Panc1 (cell line): ENCODE measurements around the gene VIPR2. TPM values are rescaled to one million over a fixed set of nuclear protein-coding genes. Genes with fewer than 3 reads are reported as not detected.

Experiments
- ATAC-seq: fragments of 200-7000 bp; cut with Tn5 transposase; 2 replicates; pipeline ENCODE4 v1.9.1; 2020; ENCODE audit warnings: mild to moderate bottlenecking, moderate library complexity
- BruUV-seq: library from RNA; stranded (reverse); fragments of 400-500 nt; replicated peaks from 2 replicates; lab custom pipeline; 2021; lab: Mats Ljungman, UMichigan
- CTCF ChIA-PET: fragments of 300-600 bp; sonication (Branson Sonifier 250); formaldehyde crosslinking; loops from one replicate; lab custom pipeline; 2022; ENCODE audit warnings: antibody characterized with exemption; lab: Charles Lee
- POLR2A ChIA-PET: fragments of 300-600 bp; sonication (Branson Sonifier 250); formaldehyde crosslinking; loops from one replicate; lab custom pipeline; 2022; ENCODE audit warnings: antibody characterized with exemption; lab: Charles Lee
- DNase-seq: peaks from one replicate; pipeline ENCODE4 v3.0.0-alpha.2; 2010; ENCODE audit warnings: low read depth, low spot score
- H3K27ac ChIP-seq: 2 replicates; pipeline ENCODE4 v1.5.1; 2011; ENCODE audit warnings: mild to moderate bottlenecking, low read length, inconsistent platforms
- H3K27me3 ChIP-seq: fragments of 200-500 bp; sonication (Bioruptor generic); 2 replicates; pipeline ENCODE4 v1.6.0; 2014; ENCODE audit warnings: low read length, inconsistent platforms; ENCODE audit not compliant: control insufficient read depth, insufficient read depth
- H3K36me3 ChIP-seq: fragments of 200-500 bp; sonication (Bioruptor generic); 2 replicates; pipeline ENCODE4 v1.5.1; 2014; ENCODE audit warnings: inconsistent platforms, mild to moderate bottlenecking, low read length, moderate library complexity; ENCODE audit not compliant: control insufficient read depth, insufficient read depth
- H3K4me1 ChIP-seq: 2 replicates; pipeline ENCODE4 v1.5.1; 2011; ENCODE audit warnings: inconsistent platforms, mild to moderate bottlenecking, low read length, moderate library complexity; ENCODE audit not compliant: control insufficient read depth, insufficient read depth
- H3K4me3 ChIP-seq, 2 experiments: 2 replicates each; pipeline ENCODE4 v1.5.1; 2011 to 2012; ENCODE audit warnings: low read depth in 2 of 2, low read length in 2 of 2, mild to moderate bottlenecking in 2 of 2, inconsistent platforms in 1 of 2, moderate library complexity in 1 of 2
- H3K9me3 ChIP-seq: fragments of 200-500 bp; sonication (Bioruptor generic); 2 replicates; pipeline ENCODE4 v1.5.1; 2014; ENCODE audit warnings: low read depth, mild to moderate bottlenecking, inconsistent platforms, low read length, moderate library complexity; ENCODE audit not compliant: control insufficient read depth, insufficient read depth
- CTCF ChIP-seq: fragments of 450-650 bp; IDR thresholded peaks from 2 replicates; pipeline ENCODE4 v1.5.1; 2017; ENCODE audit warnings: mild to moderate bottlenecking
- POLR2AphosphoS5 ChIP-seq: IDR thresholded peaks from 2 replicates; pipeline ENCODE4 v1.6.1; 2012; ENCODE audit warnings: mild to moderate bottlenecking, low read depth, low read length, moderate library complexity
- REST ChIP-seq, 2 experiments: IDR thresholded peaks; 2 replicates each; pipeline ENCODE4 v1.6.1; 2011 to 2012; ENCODE audit warnings: low read depth in 2 of 2, control low read depth in 1 of 2, low read length in 1 of 2, mild to moderate bottlenecking in 1 of 2, moderate library complexity in 1 of 2; ENCODE audit not compliant: insufficient read depth in 1 of 2
- SIN3A ChIP-seq: IDR thresholded peaks from 2 replicates; pipeline ENCODE4 v1.6.1; 2012; ENCODE audit warnings: low read depth, mild to moderate bottlenecking, low read length, moderate library complexity, borderline replicate concordance; ENCODE audit not compliant: insufficient read depth
- TCF7L2 ChIP-seq: IDR thresholded peaks from 2 replicates; pipeline ENCODE4 v1.6.1; 2011; ENCODE audit warnings: mild to moderate bottlenecking, low read depth, low read length, inconsistent platforms
- in situ Hi-C: cut with HindIII; loops from 2 replicates; pipeline ENCODE4 v1.10.0; 2016; ENCODE audit warnings: low sequenced_read_pairs, low pct_unique_long_range_greater_than_20kb
- intact Hi-C: fragments of 100-400 bp; cut with micrococcal nuclease; formaldehyde crosslinking; loops from one replicate; pipeline ENCODE4 v1.10.0; 2022; ENCODE audit not compliant: unreplicated experiment
- total RNA-seq: library from RNA; stranded (reverse); gene quantifications from one replicate; pipeline ENCODE4 v1.2.1, GENCODE V29; 2021; ENCODE audit not compliant: unreplicated experiment

The VIPR2 gene
- total RNA-seq, 1 experiment from 2014 or later = not detected

DNA sequence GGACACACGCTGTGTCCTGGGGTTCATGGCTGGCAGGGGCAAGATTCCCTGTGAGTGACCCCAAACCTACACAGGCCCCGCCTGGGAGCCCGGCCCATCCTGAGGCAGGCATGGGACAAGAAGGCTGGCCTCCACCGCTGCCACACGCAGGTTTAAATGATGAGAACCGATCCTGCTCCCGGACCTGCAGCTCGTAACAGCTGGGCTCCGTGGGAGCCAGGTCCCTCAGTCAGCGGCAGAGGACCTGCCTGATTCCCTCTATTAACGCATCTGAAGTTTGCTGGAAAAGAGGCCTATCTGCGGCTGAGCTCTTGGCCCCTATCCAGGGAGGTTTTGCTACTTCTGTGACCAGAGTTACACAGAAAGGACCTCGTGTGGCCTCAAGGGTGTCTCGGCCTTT lies 112.3 kb downstream of the VIPR2 start:
- Histone ChIP-seq H3K36me3 (no peaks in the 10 kb centered on the region), H3K4me3 (no peak overlapping the region), H3K27ac (no peak overlapping the region), H3K9me3 (no peaks in the 10 kb centered on the region), H3K27me3 (no peaks in the 10 kb centered on the region), H3K4me1 (no peaks in the 10 kb centered on the region; the same call in 1 of the 2 replicates)
- POLR2A ChIA-PET = no interaction called here
- BruUV-seq = no TSS peak
- in situ Hi-C loops (no loop called here), intact Hi-C loops (no loop called here)
- TF ChIP-seq SIN3A (no peak), CTCF (no peak), TCF7L2 (no peak), POLR2AphosphoS5 (no peak), REST (IDR thresholded peaks at IDR 0.05; ENCODE audit: insufficient read depth in 1 of 2, low read depth in 2 of 2, low read length in 1 of 2) (no peak)
- no peak for ATAC-seq
- CTCF ChIA-PET = no interaction called here
- no peak for DNase-seq

DNA sequence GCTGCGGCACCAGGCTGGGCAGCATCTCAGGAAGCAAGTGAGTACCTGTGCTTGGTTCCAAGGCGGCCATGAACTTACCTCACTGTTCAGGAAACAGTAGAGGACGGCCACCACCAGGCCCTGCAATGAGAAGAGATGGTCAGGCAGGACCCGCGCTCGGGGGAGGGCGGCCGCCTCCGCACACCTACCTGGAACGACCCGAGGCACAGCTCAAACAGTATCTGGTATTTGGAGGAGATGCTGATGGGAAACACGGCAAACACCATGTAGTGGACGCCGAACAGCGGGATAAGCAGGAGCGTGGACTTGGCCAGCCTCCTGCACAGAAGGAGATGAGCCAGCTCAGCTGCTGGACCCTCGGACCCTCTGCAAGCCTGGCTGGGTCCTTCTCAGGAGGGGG lies 112.9 kb downstream of the VIPR2 start:
- CTCF ChIA-PET = no interaction called here
- no peaks in the 10 kb centered on the region for H3K9me3 ChIP-seq
- no peak overlapping the region for H3K4me3 ChIP-seq
- H3K27ac ChIP-seq = no peak overlapping the region
- no peak for TF ChIP-seq POLR2AphosphoS5
- TF ChIP-seq CTCF = no peak
- TF ChIP-seq SIN3A = no peak
- TF ChIP-seq TCF7L2 = no peak
- no peak for TF ChIP-seq REST (IDR thresholded peaks at IDR 0.05; ENCODE audit: insufficient read depth in 1 of 2, low read depth in 2 of 2, low read length in 1 of 2)
- intact Hi-C loops (no loop called here), in situ Hi-C loops (no loop called here)
- no TSS peak for BruUV-seq
- no peaks in the 10 kb centered on the region; the same call in 1 of the 2 replicates for H3K4me1 ChIP-seq
- H3K36me3 ChIP-seq = no peaks in the 10 kb centered on the region
- POLR2A ChIA-PET = no interaction called here
- DNase-seq = no peak
- no peak for ATAC-seq
- H3K27me3 ChIP-seq = no peaks in the 10 kb centered on the region
